ENCODE data around the gene WDR59. TPM values are rescaled to one million over a fixed set of nuclear protein-coding genes. Genes with fewer than 3 reads are reported as not detected.

Gene WDR59
- total RNA-seq, 4 donors from 2014 or later: 26.0 to 59.4 (median 48.4) TPM

GRCh38 chr16:74825016-74825415 lies 159.9 kb downstream of the WDR59 start:
- intact Hi-C loops (cut with DNase I; ENCODE audit: low total_unique reads): no loop called here

More at GRCh38 chr16:74825016-74825415, 159.9 kb downstream of the WDR59 start:
- TF ChIP-seq POLR2A (IDR thresholded peaks at IDR 0.05) (no peak), CTCF (IDR thresholded peaks at IDR 0.05) (no peak)
- no peak overlapping the region for H3K4me3 ChIP-seq (ENCODE audit: low read depth, poor library complexity, severe bottlenecking)
- DNase-seq (ENCODE audit: low spot score in 2 of 2): no peak
- 95 to 97% methylated on average over 3 of the region's 3 CpGs for WGBS, 2 donors

Other genes starting within 250 kb of the WDR59 start
- gene FA2H, start 210.3 kb downstream of the WDR59 start, total RNA-seq: 10 to 100 TPM in 1 of 4 donors, 1 to 10 TPM in 3; 4.5 to 13.7 (median 7.7) TPM
- 10 to 100 TPM; 19.3 to 46.7 (median 32.9) TPM for gene ZNRF1, start 13.9 kb upstream of the WDR59 start, total RNA-seq
- gene LDHD, start 131.7 kb upstream of the WDR59 start, total RNA-seq: 10 to 100 TPM in 2 of 4 donors, 1 to 10 TPM in 2; 5.9 to 21.9 (median 8.9) TPM
- gene ZFP1, start 163.4 kb upstream of the WDR59 start, total RNA-seq: 1 to 10 TPM; 4.8 to 8.7 (median 6.5) TPM
- gene CTRB2, start 222.0 kb upstream of the WDR59 start, total RNA-seq: 1 to 10 TPM in 1 of 4 donors, not detected in 3; 1.9 TPM
- gene CTRB1, start 233.9 kb upstream of the WDR59 start, total RNA-seq: 1 to 10 TPM in 1 of 4 donors, not detected in 3; 1.0 TPM